HepG2 (cell line): Measurements from ENCODE around the gene TSPAN5. TPM values are rescaled to one million over a fixed set of nuclear protein-coding genes. Genes with fewer than 3 reads are reported as not detected.
A peak's percentile ranks its signal among the peaks of the same experiment; 100 is the strongest.

Experiments used
- ATAC-seq: fragments of 200-7000 bp; cut with Tn5 transposase; 3 replicates; pipeline ENCODE4 v1.9.1; 2020; ENCODE audit warnings: mild to moderate bottlenecking, moderate library complexity
- BruUV-seq: library from RNA; stranded (reverse); fragments of 400-500 nt; replicated peaks from 2 replicates; lab custom pipeline; 2021; lab: Mats Ljungman, UMichigan
- CTCF ChIA-PET: fragments of 300-600 bp; formaldehyde crosslinking; extraction: SDS; loops from one replicate; lab custom pipeline; 2021; ENCODE audit warnings: low total read pairs, inconsistent platforms, low intra/inter-chr PET ratio; lab: Yijun Ruan, JAX
- POLR2A ChIA-PET: fragments of 350-600 bp; sonication (Branson Sonifier 250); formaldehyde crosslinking; loops from one replicate; lab custom pipeline; 2020; ENCODE audit warnings: antibody characterized with exemption, inconsistent platforms; lab: Yijun Ruan, JAX
- DNase-seq: peaks from one replicate; pipeline ENCODE4 v3.0.0-alpha.2; 2015; ENCODE audit warnings: low spot score
- FAIRE-seq: peaks from 3 replicates; lab custom pipeline; 2011; peaks lifted over from hg19 to GRCh38; lab: Jason Lieb, UNC
- H2AFZ ChIP-seq: one replicate; pipeline ENCODE4 v1.6.1; 2011; ENCODE audit warnings: low read length, inconsistent platforms
- H3K27ac ChIP-seq: fragments of 300-600 bp; 3 replicates; pipeline ENCODE4 v1.8.0; 2011; ENCODE audit warnings: mixed run types, mild to moderate bottlenecking, mixed read lengths, low read length, inconsistent platforms; ENCODE audit not compliant: insufficient read depth; ENCODE audit errors: extremely low read length
- H3K27me3 ChIP-seq, 2 experiments: fragments of 200-600 bp in 1 of 2; 2 replicates in 1 of 2; 3 replicates in 1 of 2; pipeline versions ENCODE4 v1.6.0 to v1.8.0; 2011; ENCODE audit warnings: low read length in 2 of 2, mild to moderate bottlenecking in 2 of 2, moderate library complexity in 2 of 2, inconsistent platforms in 1 of 2; ENCODE audit not compliant: insufficient read depth in 2 of 2, control insufficient read depth in 1 of 2
- H3K36me3 ChIP-seq, 2 experiments: fragments of 200-600 bp in 1 of 2; replicated peaks in 1 of 2; 2 replicates in 1 of 2; 3 replicates in 1 of 2; pipeline versions ENCODE4 v1.5.1 to v1.8.0; 2011; ENCODE audit warnings: low read length in 2 of 2, inconsistent platforms in 1 of 2; ENCODE audit not compliant: insufficient read depth in 2 of 2, control insufficient read depth in 1 of 2
- H3K4me1 ChIP-seq: 2 replicates; pipeline ENCODE4 v1.5.1; 2012; ENCODE audit warnings: low read length, inconsistent platforms; ENCODE audit not compliant: insufficient read depth
- H3K4me2 ChIP-seq: 2 replicates; pipeline ENCODE4 v1.6.0; 2011; ENCODE audit warnings: low read depth, low read length, inconsistent platforms
- H3K4me3 ChIP-seq, 3 experiments: fragments of 200-600 bp in 1 of 3; sonication (generic), shearing (Covaris generic) in 1 of 3; replicated peaks in 1 of 3; 2 replicates each; pipeline ENCODE4 v1.5.1; 2011 to 2016; ENCODE audit warnings: low read length in 3 of 3, inconsistent platforms in 2 of 3, low read depth in 2 of 3, mild to moderate bottlenecking in 2 of 3, control low read depth in 1 of 3, mixed read lengths in 1 of 3; ENCODE audit not compliant: insufficient read depth in 1 of 3
- H3K79me2 ChIP-seq: one replicate; pipeline ENCODE4 v1.6.1; 2011; ENCODE audit warnings: low read length, inconsistent platforms; ENCODE audit not compliant: insufficient read depth
- H3K9ac ChIP-seq: 2 replicates; pipeline ENCODE4 v1.6.0; 2011; ENCODE audit warnings: mild to moderate bottlenecking, low read depth, low read length, inconsistent platforms; ENCODE audit not compliant: insufficient read depth
- H3K9me3 ChIP-seq: 2 replicates; pipeline ENCODE4 v1.5.1; 2012; ENCODE audit warnings: mild to moderate bottlenecking, low read length
- H4K20me1 ChIP-seq: 2 replicates; pipeline ENCODE4 v1.6.0; 2011; ENCODE audit warnings: inconsistent platforms, mild to moderate bottlenecking, low read length, moderate library complexity; ENCODE audit not compliant: insufficient read depth
- ATF3 ChIP-seq: sonication (generic); formaldehyde crosslinking; IDR thresholded peaks from 2 replicates; pipeline ENCODE4 v1.4.0; 2020; ENCODE audit warnings: missing genetic modification reagents
- CEBPB ChIP-seq: IDR thresholded peaks from 2 replicates; pipeline ENCODE4 v1.6.1; 2011; ENCODE audit warnings: low read depth, low read length, improper control_type of control experiment, borderline replicate concordance
- DMAP1 ChIP-seq: IDR thresholded peaks from 2 replicates; pipeline ENCODE4 v1.6.1; 2016
- EED ChIP-seq: sonication (generic); formaldehyde crosslinking; IDR thresholded peaks from 2 replicates; pipeline ENCODE4 v1.5.0; 2020; ENCODE audit warnings: mild to moderate bottlenecking, missing genetic modification reagents
- ELF3 ChIP-seq: IDR thresholded peaks from 2 replicates; pipeline ENCODE4 v1.6.1; 2016; ENCODE audit warnings: missing genetic modification reagents, missing compliant biosample characterization
- EP300 ChIP-seq, 3 experiments: sonication (generic) in 1 of 3; formaldehyde crosslinking in 1 of 3; IDR thresholded peaks; 2 replicates each; pipeline versions ENCODE4 v1.5.1 to v1.6.1; 2011 to 2020; ENCODE audit warnings: low read depth in 2 of 3, low read length in 2 of 3, borderline replicate concordance in 1 of 3, improper control_type of control experiment in 1 of 3, mild to moderate bottlenecking in 1 of 3, missing genetic modification reagents in 1 of 3, moderate library complexity in 1 of 3
- HHEX ChIP-seq: IDR thresholded peaks from 2 replicates; pipeline ENCODE4 v1.6.1; 2016; ENCODE audit warnings: control low read depth
- JUND ChIP-seq: sonication (generic); formaldehyde crosslinking; IDR thresholded peaks from 2 replicates; pipeline ENCODE4 v1.8.0; 2022; ENCODE audit warnings: mild to moderate bottlenecking, missing genetic modification reagents
- KDM3A ChIP-seq: IDR thresholded peaks from 2 replicates; pipeline ENCODE4 v1.6.1; 2018; ENCODE audit warnings: low read depth, missing compliant biosample characterization
- NCOA2 ChIP-seq: sonication (generic); formaldehyde crosslinking; IDR thresholded peaks from 2 replicates; pipeline ENCODE4 v1.8.0; 2022; ENCODE audit warnings: inconsistent platforms
- POLR2A ChIP-seq, 2 experiments: IDR thresholded peaks; 2 replicates each; pipeline ENCODE4 v1.6.1; 2011; ENCODE audit warnings: low read depth in 2 of 2, low read length in 2 of 2, mild to moderate bottlenecking in 1 of 2, moderate library complexity in 1 of 2; ENCODE audit not compliant: insufficient read depth in 1 of 2
- SMAD3 ChIP-seq: sonication (generic); formaldehyde crosslinking; IDR thresholded peaks from 2 replicates; pipeline ENCODE4 v1.4.0; 2020; ENCODE audit warnings: missing genetic modification reagents
- SOX13 ChIP-seq, 3 experiments: fragments of 450-650 bp in 1 of 3; sonication (generic) in 1 of 3; formaldehyde crosslinking in 1 of 3; IDR thresholded peaks in 2 of 3; conservative IDR thresholded peaks in 1 of 3; 2 replicates each; pipeline versions ENCODE4 v1.5.0 to v1.6.1; 2016 to 2020; ENCODE audit warnings: antibody characterized with exemption in 1 of 3, mild to moderate bottlenecking in 1 of 3, missing compliant biosample characterization in 1 of 3, missing genetic modification reagents in 1 of 3, moderate library complexity in 1 of 3
- SOX5 ChIP-seq: IDR thresholded peaks from 2 replicates; pipeline ENCODE4 v1.6.1; 2016; ENCODE audit warnings: borderline replicate concordance
- SRSF1 ChIP-seq: fragments of 200-400 bp; formaldehyde crosslinking; optimal IDR thresholded peaks from 2 replicates; pipeline ENCODE3; 2017; ENCODE audit warnings: mild to moderate bottlenecking, low read depth, low read length, moderate library complexity
- THAP11 ChIP-seq: IDR thresholded peaks from 2 replicates; pipeline ENCODE4 v1.6.1; 2016; ENCODE audit warnings: missing biosample characterization, missing genetic modification reagents
- THAP9 ChIP-seq: sonication (generic); formaldehyde crosslinking; IDR thresholded peaks from 2 replicates; pipeline ENCODE4; 2020; ENCODE audit warnings: missing genetic modification reagents, mild to moderate bottlenecking, borderline replicate concordance
- ZNF260 ChIP-seq: sonication (generic); formaldehyde crosslinking; IDR thresholded peaks from 2 replicates; pipeline ENCODE4 v1.4.0; 2020; ENCODE audit warnings: missing genetic modification reagents, low read depth, mild to moderate bottlenecking, borderline replicate concordance
- ZSCAN31 ChIP-seq: sonication (generic); formaldehyde crosslinking; IDR thresholded peaks from 2 replicates; pipeline ENCODE4 v1.5.0; 2020; ENCODE audit warnings: low read depth, mild to moderate bottlenecking, missing genetic modification reagents
- WGBS: methylation state at CpG from one replicate; pipeline ENCODE4 v1.1.6; 2017; ENCODE audit warnings: low lambda C conversion rate; 5-methylcytosine and 5-hydroxymethylcytosine counted together
- in situ Hi-C: cut with HindIII; loops from 2 replicates; pipeline ENCODE4 v1.10.0; 2017; ENCODE audit warnings: low pct_unique_long_range_greater_than_20kb; ENCODE audit not compliant: extremely low pct_ligation_motif_present
- intact Hi-C: fragments of 100-400 bp; cut with micrococcal nuclease; formaldehyde crosslinking; loops from one replicate; pipeline ENCODE4 v1.10.0; 2022; ENCODE audit not compliant: unreplicated experiment
- polyA plus RNA-seq, 8 experiments: library from polyadenylated mRNA; depleted of rRNA in 3 of 8; stranded (reverse) in 7 of 8; unstranded in 1 of 8; fragments of >200 nt; fragmentation: Illumina TruSeq in 4 of 8; extraction: Trizol in 4 of 8; gene quantifications; 2 replicates each; pipeline versions ENCODE4 v1.2.1 to v1.2.3, GENCODE V29; 2011 to 2016; ENCODE audit warnings: low read depth in 4 of 8, missing spikeins in 1 of 8, mixed read lengths in 1 of 8; ENCODE audit not compliant: insufficient read depth in 1 of 8
- total RNA-seq, 5 experiments: library from RNA; depleted of rRNA; stranded (reverse); fragments of >200 nt; fragmentation: Illumina TruSeq; extraction: Trizol; gene quantifications; 2 replicates each; pipeline ENCODE4 v1.2.3, GENCODE V29; 2016; ENCODE audit warnings: low read depth in 1 of 5
- TF ChIP-seq, protein P1 (sequence below): IDR thresholded peaks from 2 replicates; pipeline ENCODE4 v1.6.1; 2016

TSPAN5 gene
- total and polyA plus RNA-seq, 2 of the 13 experiments (the other 11 are each of a cell fraction or from before 2014, with no cell fraction given), result 0.20 to 0.53 TPM

- no peak for TF ChIP-seq SRSF1
- TF ChIP-seq KDM3A (CRISPR knock-in tag), result no peak
- no peak for TF ChIP-seq ZSCAN31
- no peak for TF ChIP-seq EED (CRISPR knock-in tag)
- TF ChIP-seq THAP9 (CRISPR knock-in tag), result no peak
These were observed 14.7 kb downstream of the TSPAN5 start (continued) for GRCh38 chr4:98643755-98644154.

GRCh38 chr4:98642991-98643426 lies 15.4 kb downstream of the TSPAN5 start:
- Histone ChIP-seq H3K4me1 (no peaks in the 10 kb centered on the region), H3K27me3 (peaks cover 0 to 2% of the 10 kb centered on the region in 2 experiments; a peak in 2 of 5 replicates), H3K27ac (no peak overlapping the region), H3K4me3 (no peak overlapping the region), H4K20me1 (no peaks in the 10 kb centered on the region), H2AFZ (no peak overlapping the region), H3K4me2 (no peak overlapping the region), H3K36me3 (no peaks in the 10 kb centered on the region), H3K79me2 (no peaks in the 10 kb centered on the region), H3K9me3 (no peaks in the 10 kb centered on the region), H3K9ac (no peak overlapping the region)
- under 1% methylated on average over 4 of the region's 4 CpGs for WGBS
- intact Hi-C loops, result no loop called here
- in situ Hi-C loops, result no loop called here
- ATAC-seq (peak; percentile 77), FAIRE-seq (no peak), DNase-seq (peak; percentile 66)
- ChIA-PET POLR2A (no interaction called here), CTCF (no interaction called here)
- no TSS peak for BruUV-seq
- peak; percentile 84 for TF ChIP-seq ATF3 (CRISPR knock-in tag)
- TF ChIP-seq DMAP1, result no peak
- TF ChIP-seq SOX13 (IDR thresholded peaks at IDR 0.05), result no peak
- peak in 1 of 2 experiments; percentile 37; a peak in 1 of 4 replicates for TF ChIP-seq SOX13 (CRISPR knock-in tag; conservative IDR thresholded peaks at IDR 0.05 in 1 of 2, IDR thresholded peaks at IDR 0.05 in 1 of 2)
- peak in 1 of 2 experiments; percentile 48; a peak in 1 of 4 replicates for TF ChIP-seq EP300 (IDR thresholded peaks at IDR 0.05; ENCODE audit: low read depth in 2 of 2, low read length in 2 of 2)
- TF ChIP-seq EP300 (CRISPR knock-in tag; IDR thresholded peaks at IDR 0.05; ENCODE audit: borderline replicate concordance), result no peak
- TF ChIP-seq ZNF260, result no peak
- TF ChIP-seq SMAD3, result peak; percentile 59; the same call in 1 of the 2 replicates
- peak; percentile 33; the same call in 1 of the 2 replicates for TF ChIP-seq ELF3 (CRISPR knock-in tag)
- TF ChIP-seq POLR2A (IDR thresholded peaks at IDR 0.05; ENCODE audit: insufficient read depth in 1 of 2, low read depth in 2 of 2, low read length in 2 of 2), result no peak
- peak; percentile 44; the same call in 1 of the 2 replicates for TF ChIP-seq HHEX (CRISPR knock-in tag)
- peak; percentile 30; the same call in 1 of the 2 replicates for TF ChIP-seq SOX5 (CRISPR knock-in tag)
- peak; percentile 42; the same call in 1 of the 2 replicates for TF ChIP-seq NCOA2
- peak; percentile 82; the same call in 1 of the 2 replicates for TF ChIP-seq JUND
- TF ChIP-seq, protein P1, sequence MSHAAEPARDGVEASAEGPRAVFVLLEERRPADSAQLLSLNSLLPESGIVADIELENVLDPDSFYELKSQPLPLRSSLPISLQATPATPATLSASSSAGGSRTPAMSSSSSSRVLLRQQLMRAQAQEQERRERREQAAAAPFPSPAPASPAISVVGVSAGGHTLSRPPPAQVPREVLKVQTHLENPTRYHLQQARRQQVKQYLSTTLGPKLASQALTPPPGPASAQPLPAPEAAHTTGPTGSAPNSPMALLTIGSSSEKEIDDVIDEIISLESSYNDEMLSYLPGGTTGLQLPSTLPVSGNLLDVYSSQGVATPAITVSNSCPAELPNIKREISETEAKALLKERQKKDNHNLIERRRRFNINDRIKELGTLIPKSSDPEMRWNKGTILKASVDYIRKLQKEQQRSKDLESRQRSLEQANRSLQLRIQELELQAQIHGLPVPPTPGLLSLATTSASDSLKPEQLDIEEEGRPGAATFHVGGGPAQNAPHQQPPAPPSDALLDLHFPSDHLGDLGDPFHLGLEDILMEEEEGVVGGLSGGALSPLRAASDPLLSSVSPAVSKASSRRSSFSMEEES (CRISPR knock-in tag), result 0 out of 2 replicates have a peak, but pooled peaks have one; percentile 30
- 0 out of 2 replicates have a peak, but pooled peaks have one; percentile 26 for TF ChIP-seq THAP11 (CRISPR knock-in tag)
- peak; percentile 78; the same call in 1 of the 2 replicates for TF ChIP-seq CEBPB
